Measurements from ENCODE around the gene PTPRD. TPM values are rescaled to one million over a fixed set of nuclear protein-coding genes. Genes with fewer than 3 reads are reported as not detected.
A peak's percentile ranks its signal among the peaks of the same experiment; 100 is the strongest.

The PTPRD gene
- polyA plus RNA-seq, 4 donors, result 2.1 to 5.6 (median 3.9) TPM

DNA sequence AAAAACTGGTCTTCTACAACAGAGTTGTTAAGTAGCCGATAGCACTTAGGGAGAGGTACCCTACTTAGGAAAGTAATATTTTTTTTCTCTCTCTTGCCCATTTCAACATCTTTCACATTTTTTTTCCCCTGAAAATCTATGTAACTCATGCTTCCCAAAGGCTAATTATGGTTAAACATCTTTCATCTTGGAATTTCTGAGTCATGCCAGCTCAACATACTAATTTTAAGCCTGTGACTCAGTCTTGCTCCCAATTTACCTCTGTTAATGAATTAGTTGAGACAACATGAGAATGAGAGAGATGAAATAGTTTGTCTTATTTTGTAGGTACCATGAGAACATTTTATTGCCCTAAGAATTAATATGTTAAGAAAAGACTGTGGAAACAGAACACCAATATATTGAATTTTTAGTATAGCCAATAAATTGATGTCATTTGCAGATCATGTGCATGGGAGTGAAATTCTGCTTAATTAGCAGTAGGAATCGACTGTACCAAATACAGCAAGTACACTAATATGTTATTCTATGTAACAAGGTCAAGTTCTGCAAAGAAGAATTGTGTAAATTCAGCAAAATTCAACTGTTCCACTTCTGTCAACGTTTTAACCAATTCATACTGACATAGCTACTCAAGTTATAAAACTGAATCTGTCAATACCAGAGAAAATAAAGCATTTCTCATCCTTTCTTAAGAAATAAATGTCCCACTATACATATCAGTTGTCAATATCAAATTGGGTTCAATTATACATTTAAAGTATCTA, 550.0 kb downstream of the PTPRD start:
- no peaks in the 10 kb centered on the region for H3K9me3 ChIP-seq (ENCODE audit: control insufficient read depth in 2 of 2, insufficient read depth in 1 of 2, low read depth in 1 of 2, low read length in 1 of 2)
- H3K27ac ChIP-seq (ENCODE audit: low read depth in 1 of 3, low read length in 2 of 3), result no peak overlapping the region
- 47 to 65% (median 49%) methylated on average over 3 of the region's 3 CpGs for WGBS, 3 donors
- no peak overlapping the region for H3K4me3 ChIP-seq (ENCODE audit: low read depth in 1 of 3, low read length in 3 of 3)
- FAIRE-seq (no peak), DNase-seq (no peak)
- no peaks in the 10 kb centered on the region for H3K27me3 ChIP-seq (ENCODE audit: control insufficient read depth in 3 of 3, insufficient read depth in 3 of 3, low read length in 3 of 3)
- no peaks in the 10 kb centered on the region for H3K4me1 ChIP-seq (ENCODE audit: control insufficient read depth in 3 of 3, insufficient read depth in 2 of 3, low read depth in 1 of 3, low read length in 2 of 3)
- no peaks in the 10 kb centered on the region for H3K36me3 ChIP-seq (ENCODE audit: control insufficient read depth in 3 of 3, insufficient read depth in 2 of 3, low read depth in 1 of 3, low read length in 3 of 3)

DNA sequence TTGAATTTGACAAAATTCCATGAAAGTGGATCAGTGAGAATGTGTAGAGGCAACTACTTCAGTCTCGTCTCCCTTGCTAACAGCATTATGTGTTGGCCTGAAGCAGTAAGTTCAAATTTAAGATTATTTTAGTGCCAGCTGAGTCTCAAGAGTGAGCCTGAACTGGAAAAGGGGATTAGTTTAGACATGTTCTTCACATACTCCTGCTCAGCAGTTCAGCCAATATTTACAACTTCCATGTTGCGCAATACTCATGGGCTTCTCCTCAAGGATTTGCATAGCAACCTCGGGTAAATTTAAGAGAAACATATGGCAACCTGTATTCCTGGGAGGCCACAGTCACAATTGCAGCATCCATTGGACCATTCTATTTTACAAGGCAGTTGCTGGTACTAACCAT, 553.8 kb downstream of the PTPRD start:
- no peaks in the 10 kb centered on the region for H3K9me3 ChIP-seq (ENCODE audit: control insufficient read depth in 2 of 2, insufficient read depth in 1 of 2, low read depth in 1 of 2, low read length in 1 of 2)
- H3K4me1 ChIP-seq (ENCODE audit: control insufficient read depth in 3 of 3, insufficient read depth in 2 of 3, low read depth in 1 of 3, low read length in 2 of 3), result no peaks in the 10 kb centered on the region
- FAIRE-seq (no peak), DNase-seq (peak in 1 of 2 donors; percentile 3)
- no peaks in the 10 kb centered on the region for H3K36me3 ChIP-seq (ENCODE audit: control insufficient read depth in 3 of 3, insufficient read depth in 2 of 3, low read depth in 1 of 3, low read length in 3 of 3)
- no peak overlapping the region for H3K4me3 ChIP-seq (ENCODE audit: low read depth in 1 of 3, low read length in 3 of 3)
- no peak overlapping the region for H3K27ac ChIP-seq (ENCODE audit: low read depth in 1 of 3, low read length in 2 of 3)
- 59 to 62% (median 60%) methylated on average over 3 of the region's 3 CpGs for WGBS, 3 donors
- H3K27me3 ChIP-seq (ENCODE audit: control insufficient read depth in 3 of 3, insufficient read depth in 3 of 3, low read length in 3 of 3), result no peaks in the 10 kb centered on the region

DNA sequence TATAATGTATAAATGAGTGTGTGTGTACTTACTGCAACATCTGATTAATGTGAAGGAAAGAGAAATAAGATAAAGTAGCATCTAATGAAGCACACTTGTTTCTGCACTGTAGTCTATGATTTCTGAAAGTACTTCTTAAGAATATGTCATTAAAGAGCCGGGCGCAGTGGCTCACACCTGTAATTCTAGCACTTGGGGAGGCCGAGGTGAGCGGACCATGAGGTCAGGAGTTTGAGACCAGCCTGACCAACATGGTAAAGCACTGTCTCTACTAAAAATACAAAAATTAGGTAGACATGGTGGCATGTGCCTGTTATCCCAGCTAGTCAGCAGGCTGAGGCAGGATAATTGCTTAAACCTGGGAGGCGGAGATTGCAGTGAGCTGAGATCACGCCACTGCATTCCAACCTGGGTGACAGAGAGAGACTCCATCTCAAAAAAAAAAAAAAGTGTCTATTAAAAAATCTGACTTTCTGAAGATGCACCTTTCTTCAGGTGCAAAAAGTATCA, 556.9 kb downstream of the PTPRD start:
- no peaks in the 10 kb centered on the region for H3K27me3 ChIP-seq (ENCODE audit: control insufficient read depth in 3 of 3, insufficient read depth in 3 of 3, low read length in 3 of 3)
- 82 to 88% (median 82%) methylated on average over 6 of the region's 6 CpGs for WGBS, 3 donors
- H3K4me1 ChIP-seq (ENCODE audit: control insufficient read depth in 3 of 3, insufficient read depth in 2 of 3, low read depth in 1 of 3, low read length in 2 of 3), result no peaks in the 10 kb centered on the region
- H3K36me3 ChIP-seq (ENCODE audit: control insufficient read depth in 3 of 3, insufficient read depth in 2 of 3, low read depth in 1 of 3, low read length in 3 of 3), result no peaks in the 10 kb centered on the region
- no peak overlapping the region for H3K4me3 ChIP-seq (ENCODE audit: low read depth in 1 of 3, low read length in 3 of 3)
- no peaks in the 10 kb centered on the region for H3K9me3 ChIP-seq (ENCODE audit: control insufficient read depth in 2 of 2, insufficient read depth in 1 of 2, low read depth in 1 of 2, low read length in 1 of 2)
- DNase-seq (no peak), FAIRE-seq (no peak)
- no peak overlapping the region for H3K27ac ChIP-seq (ENCODE audit: low read depth in 1 of 3, low read length in 2 of 3)

DNA sequence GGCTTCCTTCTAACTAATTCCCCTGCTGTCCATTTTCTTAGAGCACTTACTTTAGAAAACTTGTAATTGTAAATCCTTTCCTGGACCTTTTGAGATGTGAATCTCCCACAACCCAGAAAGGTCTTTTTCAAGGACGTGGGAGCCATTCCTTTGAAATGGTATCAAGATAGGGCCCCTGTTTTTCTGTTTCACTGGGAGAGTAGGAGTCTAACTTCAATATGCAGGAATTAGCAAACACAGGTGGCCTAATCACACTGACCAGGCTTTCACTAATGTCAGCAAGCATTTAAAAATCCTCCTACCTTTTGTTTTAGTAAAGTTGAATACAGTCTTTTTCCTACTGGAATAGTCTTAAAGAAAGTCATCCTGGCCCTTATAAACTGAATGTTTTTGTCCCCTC, 558.3 kb downstream of the PTPRD start:
- DNase-seq, result no peak
- H3K36me3 ChIP-seq (ENCODE audit: control insufficient read depth in 3 of 3, insufficient read depth in 2 of 3, low read depth in 1 of 3, low read length in 3 of 3), result no peaks in the 10 kb centered on the region
- no peak overlapping the region for H3K27ac ChIP-seq (ENCODE audit: low read depth in 1 of 3, low read length in 2 of 3)
- WGBS, 3 donors, result 42 to 66% (median 45%) methylated on average over 1 of the region's 1 CpG
- no peaks in the 10 kb centered on the region for H3K9me3 ChIP-seq (ENCODE audit: control insufficient read depth in 2 of 2, insufficient read depth in 1 of 2, low read depth in 1 of 2, low read length in 1 of 2)
- H3K4me3 ChIP-seq (ENCODE audit: low read depth in 1 of 3, low read length in 3 of 3), result no peak overlapping the region
- H3K4me1 ChIP-seq (ENCODE audit: control insufficient read depth in 3 of 3, insufficient read depth in 2 of 3, low read depth in 1 of 3, low read length in 2 of 3), result no peaks in the 10 kb centered on the region
- no peaks in the 10 kb centered on the region for H3K27me3 ChIP-seq (ENCODE audit: control insufficient read depth in 3 of 3, insufficient read depth in 3 of 3, low read length in 3 of 3)
- FAIRE-seq, result no peak

DNA sequence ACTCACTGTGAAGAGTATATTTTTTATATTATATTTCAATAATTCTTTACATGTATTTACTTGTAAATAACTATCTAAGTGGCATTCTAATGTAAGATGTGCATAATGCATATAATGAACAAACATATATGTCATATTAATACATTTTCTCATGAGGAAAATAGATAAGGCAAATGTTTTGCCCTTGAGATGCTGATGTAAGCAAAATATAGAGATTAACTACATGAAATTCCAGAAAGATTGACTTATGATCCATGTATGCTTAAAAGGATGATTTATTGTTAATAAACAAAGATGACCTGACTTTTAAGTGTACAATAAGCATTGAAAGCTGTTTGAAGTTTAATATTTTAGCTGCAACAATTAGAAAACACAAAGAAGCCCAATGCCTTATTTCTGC, 559.9 kb downstream of the PTPRD start:
- no peak overlapping the region for H3K27ac ChIP-seq (ENCODE audit: low read depth in 1 of 3, low read length in 2 of 3)
- no peaks in the 10 kb centered on the region for H3K36me3 ChIP-seq (ENCODE audit: control insufficient read depth in 3 of 3, insufficient read depth in 2 of 3, low read depth in 1 of 3, low read length in 3 of 3)
- no peaks in the 10 kb centered on the region for H3K27me3 ChIP-seq (ENCODE audit: control insufficient read depth in 3 of 3, insufficient read depth in 3 of 3, low read length in 3 of 3)
- H3K4me1 ChIP-seq (ENCODE audit: control insufficient read depth in 3 of 3, insufficient read depth in 2 of 3, low read depth in 1 of 3, low read length in 2 of 3), result no peaks in the 10 kb centered on the region
- no peak for DNase-seq
- H3K9me3 ChIP-seq (ENCODE audit: control insufficient read depth in 2 of 2, insufficient read depth in 1 of 2, low read depth in 1 of 2, low read length in 1 of 2), result no peaks in the 10 kb centered on the region
- FAIRE-seq, result no peak
- no peak overlapping the region for H3K4me3 ChIP-seq (ENCODE audit: low read depth in 1 of 3, low read length in 3 of 3)

DNA sequence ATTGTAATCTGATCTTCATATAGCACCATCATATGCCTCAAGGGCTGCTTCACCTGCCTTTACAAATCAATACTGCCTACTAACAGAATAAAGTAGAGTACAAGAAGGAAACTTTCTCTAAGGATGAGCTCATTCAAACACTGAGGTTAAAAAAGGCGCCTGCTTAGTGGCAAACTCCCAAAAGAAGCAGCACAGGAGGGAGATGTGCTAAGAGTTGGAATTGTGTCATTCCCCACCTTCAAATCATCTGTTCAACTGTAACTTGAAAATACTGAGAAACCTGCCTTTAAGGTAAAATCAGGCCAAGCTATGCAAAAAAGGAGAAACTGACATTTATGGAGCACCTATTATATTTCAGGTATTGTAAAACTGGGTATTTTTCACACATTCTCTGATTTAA, 560.6 kb downstream of the PTPRD start:
- H3K27me3 ChIP-seq (ENCODE audit: control insufficient read depth in 3 of 3, insufficient read depth in 3 of 3, low read length in 3 of 3), result no peaks in the 10 kb centered on the region
- FAIRE-seq, result no peak
- WGBS, 3 donors, result 60 to 82% (median 67%) methylated on average over 1 of the region's 1 CpG
- H3K4me1 ChIP-seq (ENCODE audit: control insufficient read depth in 3 of 3, insufficient read depth in 2 of 3, low read depth in 1 of 3, low read length in 2 of 3), result no peaks in the 10 kb centered on the region
- H3K9me3 ChIP-seq (ENCODE audit: control insufficient read depth in 2 of 2, insufficient read depth in 1 of 2, low read depth in 1 of 2, low read length in 1 of 2), result no peaks in the 10 kb centered on the region
- H3K36me3 ChIP-seq (ENCODE audit: control insufficient read depth in 3 of 3, insufficient read depth in 2 of 3, low read depth in 1 of 3, low read length in 3 of 3), result no peaks in the 10 kb centered on the region
- DNase-seq, result no peak
- no peak overlapping the region for H3K4me3 ChIP-seq (ENCODE audit: low read depth in 1 of 3, low read length in 3 of 3)
- H3K27ac ChIP-seq (ENCODE audit: low read depth in 1 of 3, low read length in 2 of 3), result no peak overlapping the region

DNA sequence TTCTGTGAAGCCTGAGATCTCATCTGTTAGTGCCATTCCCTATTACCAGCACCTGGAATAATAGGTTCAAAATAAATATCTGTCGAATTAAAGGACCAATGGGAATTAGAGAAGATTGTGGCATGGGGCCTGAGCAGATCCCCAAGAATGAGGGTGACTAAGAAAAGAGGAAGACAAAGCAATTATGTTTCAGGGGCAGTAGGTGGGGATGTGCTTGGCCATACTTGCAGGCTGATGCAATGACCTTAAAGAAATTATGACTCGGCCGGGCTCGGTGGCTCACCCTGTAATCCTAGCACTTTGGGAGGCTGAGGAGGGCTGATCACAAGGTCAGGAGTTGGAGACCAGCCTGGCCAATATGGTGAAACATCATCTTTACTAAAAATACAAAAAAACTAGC, 562.8 kb downstream of the PTPRD start:
- DNase-seq, result no peak
- Histone ChIP-seq H3K27ac (ENCODE audit: low read depth in 1 of 3, low read length in 2 of 3) (no peak overlapping the region), H3K4me3 (ENCODE audit: low read depth in 1 of 3, low read length in 3 of 3) (no peak overlapping the region), H3K36me3 (ENCODE audit: control insufficient read depth in 3 of 3, insufficient read depth in 2 of 3, low read depth in 1 of 3, low read length in 3 of 3) (no peaks in the 10 kb centered on the region), H3K27me3 (ENCODE audit: control insufficient read depth in 3 of 3, insufficient read depth in 3 of 3, low read length in 3 of 3) (no peaks in the 10 kb centered on the region), H3K4me1 (ENCODE audit: control insufficient read depth in 3 of 3, insufficient read depth in 2 of 3, low read depth in 1 of 3, low read length in 2 of 3) (no peaks in the 10 kb centered on the region), H3K9me3 (ENCODE audit: control insufficient read depth in 2 of 2, insufficient read depth in 1 of 2, low read depth in 1 of 2, low read length in 1 of 2) (no peaks in the 10 kb centered on the region)
- FAIRE-seq, result no peak
- WGBS, 3 donors, result 80 to 84% (median 82%) methylated on average over 4 of the region's 4 CpGs

DNA sequence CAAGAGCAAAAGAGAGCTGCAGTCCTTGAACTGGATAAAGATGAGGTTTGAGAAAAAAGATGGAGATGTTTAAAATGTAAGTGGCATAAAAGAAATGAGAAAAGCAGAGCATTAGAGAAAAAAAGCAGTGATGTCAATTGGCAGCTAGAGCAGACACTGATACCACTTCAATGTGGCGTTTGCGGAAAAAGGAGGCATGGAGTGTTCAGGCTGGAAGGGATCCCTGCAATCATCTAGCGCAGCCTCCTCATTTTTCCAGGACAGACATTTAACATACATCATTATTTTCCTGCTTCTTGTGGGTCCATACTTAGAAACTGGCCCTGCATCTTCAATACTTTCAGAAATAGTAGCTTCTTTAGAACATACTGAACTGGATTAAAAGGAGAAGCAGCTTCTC, 563.8 kb downstream of the PTPRD start:
- no peaks in the 10 kb centered on the region for H3K27me3 ChIP-seq (ENCODE audit: control insufficient read depth in 3 of 3, insufficient read depth in 3 of 3, low read length in 3 of 3)
- no peak for FAIRE-seq
- WGBS, 3 donors, result 89 to 97% (median 92%) methylated on average over 3 of the region's 3 CpGs

DNA sequence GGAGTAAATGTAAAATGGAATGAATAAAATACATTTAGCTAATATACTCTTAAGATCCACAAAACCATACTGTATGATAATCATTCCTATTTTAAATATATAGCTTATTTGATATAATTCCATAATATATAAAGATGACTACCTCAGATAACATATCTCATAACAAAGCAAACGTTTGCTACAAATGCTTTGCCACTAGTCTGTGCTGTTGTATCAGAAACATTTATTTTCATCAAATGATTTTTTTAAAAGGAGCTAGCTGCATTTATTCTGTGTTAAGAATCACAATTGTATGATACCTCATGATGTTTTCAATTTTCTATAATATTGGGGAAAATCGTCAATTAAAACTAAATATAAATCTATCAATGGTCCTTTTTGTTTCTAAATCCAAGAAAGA, 567.2 kb downstream of the PTPRD start:
- Histone ChIP-seq H3K4me3 (ENCODE audit: low read depth in 1 of 3, low read length in 3 of 3) (no peak overlapping the region), H3K9me3 (ENCODE audit: control insufficient read depth in 2 of 2, insufficient read depth in 1 of 2, low read depth in 1 of 2, low read length in 1 of 2) (no peaks in the 10 kb centered on the region), H3K27me3 (ENCODE audit: control insufficient read depth in 3 of 3, insufficient read depth in 3 of 3, low read length in 3 of 3) (no peaks in the 10 kb centered on the region), H3K36me3 (ENCODE audit: control insufficient read depth in 3 of 3, insufficient read depth in 2 of 3, low read depth in 1 of 3, low read length in 3 of 3) (no peaks in the 10 kb centered on the region), H3K4me1 (ENCODE audit: control insufficient read depth in 3 of 3, insufficient read depth in 2 of 3, low read depth in 1 of 3, low read length in 2 of 3) (no peaks in the 10 kb centered on the region), H3K27ac (ENCODE audit: low read depth in 1 of 3, low read length in 2 of 3) (no peak overlapping the region)
- FAIRE-seq, result no peak
- no peak for DNase-seq
- WGBS, 3 donors, result 11 to 32% (median 18%) methylated on average over 2 of the region's 2 CpGs

More for the DNA sequence above, 563.8 kb downstream of the PTPRD start:
- Histone ChIP-seq H3K4me1 (ENCODE audit: control insufficient read depth in 3 of 3, insufficient read depth in 2 of 3, low read depth in 1 of 3, low read length in 2 of 3) (no peaks in the 10 kb centered on the region), H3K4me3 (ENCODE audit: low read depth in 1 of 3, low read length in 3 of 3) (no peak overlapping the region), H3K27ac (ENCODE audit: low read depth in 1 of 3, low read length in 2 of 3) (no peak overlapping the region), H3K9me3 (ENCODE audit: control insufficient read depth in 2 of 2, insufficient read depth in 1 of 2, low read depth in 1 of 2, low read length in 1 of 2) (no peaks in the 10 kb centered on the region), H3K36me3 (ENCODE audit: control insufficient read depth in 3 of 3, insufficient read depth in 2 of 3, low read depth in 1 of 3, low read length in 3 of 3) (no peaks in the 10 kb centered on the region)
- no peak for DNase-seq
